HG02588 (cell line): ENCODE results near the gene OST4.
"Not testable (repeated sequence)": the region's sequence is repeated elsewhere in the genome, so short reads cannot be mapped to it uniquely, and the experiment has no call there.

Experiments
- ATAC-seq: cut with Tn5 transposase; IDR thresholded peaks from one replicate; pipeline ENCODE4 v1.9.1; 2021; ENCODE audit warnings: mild to moderate bottlenecking, moderate library complexity; ENCODE audit not compliant: unreplicated experiment

OST4 gene

GRCh38 chr2:27080140-27080469 is 8.7 kb upstream of the OST4 start:
- no peak for ATAC-seq

GRCh38 chr2:27079233-27080139 is 8.0 kb upstream of the OST4 start:
- no peak for ATAC-seq

- ATAC-seq = no peak
Observed at GRCh38 chr2:27078267-27079194, 7.1 kb upstream of the OST4 start, which contains the start of gene EMILIN1. Gene EMILIN1 (plus strand): TSS chr2:27078615. CDS start chr2:27079066, 451 bp downstream.

GRCh38 chr2:27077231-27077630 is 5.8 kb upstream of the OST4 start:
- no peak for ATAC-seq

- no peak for ATAC-seq
Observed at GRCh38 chr2:27076323-27076722, 4.9 kb upstream of the OST4 start.

- ATAC-seq = not testable (repeated sequence)
Observed at GRCh38 chr2:27075566-27075871, 4.1 kb upstream of the OST4 start.

GRCh38 chr2:27074738-27075565 is 3.5 kb upstream of the OST4 start:
- no peak for ATAC-seq

- ATAC-seq = no peak
Observed at GRCh38 chr2:27073782-27074181, 2.3 kb upstream of the OST4 start.

- ATAC-seq = no peak
Observed at GRCh38 chr2:27072920-27073319, 1.5 kb upstream of the OST4 start.

GRCh38 chr2:27071990-27072830 is 756 bp upstream of the OST4 start:
- ATAC-seq = no peak

GRCh38 chr2:27070653-27071276 is 689 bp downstream of the OST4 start:
- no peak for ATAC-seq

GRCh38 chr2:27069961-27070618 is 1.4 kb downstream of the OST4 start:
- ATAC-seq = no peak

- no peak for ATAC-seq
Observed at GRCh38 chr2:27069436-27069835, 2.0 kb downstream of the OST4 start.

GRCh38 chr2:27067385-27067784 is 4.1 kb downstream of the OST4 start:
- no peak for ATAC-seq

- no peak for ATAC-seq
Observed at GRCh38 chr2:27065128-27065527, 6.3 kb downstream of the OST4 start.

- no peak for ATAC-seq
Observed at GRCh38 chr2:27060323-27060722, 11.1 kb downstream of the OST4 start.

- ATAC-seq = no peak
Observed at GRCh38 chr2:27059141-27059820, 12.2 kb downstream of the OST4 start.

GRCh38 chr2:27058210-27058609 is 13.2 kb downstream of the OST4 start:
- ATAC-seq = no peak

- no peak for ATAC-seq
Observed at GRCh38 chr2:27057184-27057583, 14.3 kb downstream of the OST4 start.
